Smooth muscle cell of the brain vasculature (primary cell): Measurements from ENCODE around the gene ZDHHC13.

ENCODE experiments used
- DNase-seq: peaks from one replicate; pipeline ENCODE4 v3.0.0-alpha.2; 2012; ENCODE audit warnings: low read depth, low spot score

The ZDHHC13 gene

DNA sequence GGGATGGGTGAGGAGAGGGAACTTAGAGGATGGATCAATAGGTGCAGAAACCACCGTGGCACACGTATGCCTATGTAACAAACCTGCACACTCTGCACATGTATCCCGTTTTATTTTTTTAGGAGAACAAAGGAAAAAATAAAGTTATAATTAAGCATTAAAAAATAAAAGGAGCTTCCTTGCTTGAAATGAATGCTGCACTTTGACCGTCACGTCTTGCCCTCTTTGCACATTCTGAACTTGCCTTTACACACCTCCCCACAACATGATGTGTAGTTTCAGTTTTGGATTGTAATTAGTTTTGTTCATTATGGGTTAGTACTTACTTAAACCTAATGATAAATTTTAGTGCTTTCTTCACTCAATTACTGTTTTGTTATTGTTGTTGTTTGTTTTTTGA lies 87.9 kb downstream of the ZDHHC13 start:
- DNase-seq = no peak

DNA sequence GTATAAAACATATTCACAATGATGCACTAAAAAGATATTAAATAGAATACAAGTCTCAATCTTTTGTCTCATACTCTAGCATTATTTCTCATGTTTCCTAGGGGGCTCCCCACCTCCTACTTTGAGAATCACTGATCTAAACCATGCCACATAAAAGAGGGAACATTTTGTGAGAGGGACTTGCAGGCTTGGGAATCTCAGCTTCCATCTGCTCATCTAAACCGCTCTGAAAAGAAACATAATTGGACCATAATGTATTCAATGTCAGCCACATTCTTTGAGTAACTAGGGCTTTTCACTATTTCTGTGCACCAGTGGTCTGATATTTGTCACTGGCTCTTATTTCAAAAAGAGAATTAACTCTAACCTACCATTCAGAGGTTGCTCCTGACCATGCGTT lies 91.2 kb downstream of the ZDHHC13 start:
- no peak for DNase-seq

GRCh38 chr11:19208959-19209546 lies 92.1 kb downstream of the ZDHHC13 start:
- no peak for DNase-seq

DNA sequence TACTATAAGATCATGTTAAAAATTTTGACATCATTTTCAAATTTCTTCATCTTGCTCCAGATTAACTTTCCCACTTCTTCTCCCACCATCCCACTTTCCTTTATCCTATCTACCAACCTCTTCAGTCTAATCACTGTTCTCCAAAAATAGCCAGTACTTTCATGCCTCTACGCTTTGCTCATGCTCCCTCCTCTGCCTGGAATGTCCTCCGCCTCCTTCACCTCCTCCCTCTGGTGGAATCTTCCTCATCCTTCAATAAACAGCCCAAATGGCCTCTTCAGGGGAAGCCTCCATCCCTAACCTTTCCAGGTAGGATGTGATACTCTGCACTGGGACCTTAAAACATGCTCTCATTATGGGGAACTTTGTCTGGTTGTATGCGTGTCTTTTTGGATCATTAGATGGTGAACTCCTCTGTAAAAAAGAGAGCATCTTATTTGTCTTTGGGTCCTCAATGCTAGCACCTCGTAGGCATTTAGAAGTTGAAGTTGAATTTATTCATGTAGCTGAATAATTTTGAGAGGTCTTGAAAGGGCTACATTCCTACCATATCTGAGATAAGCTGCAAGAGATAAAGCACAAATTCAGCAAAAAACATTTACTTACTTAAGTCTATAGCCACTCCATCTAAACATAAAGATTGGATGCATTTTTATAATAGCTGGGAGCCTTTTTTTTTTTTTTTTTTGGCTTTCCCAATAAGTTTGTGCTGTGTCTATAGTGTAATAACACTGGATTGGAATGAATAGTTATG lies 92.8 kb downstream of the ZDHHC13 start:
- DNase-seq = no peak

- DNase-seq = no peak
Observed at GRCh38 chr11:19216021-19216420, 99.1 kb downstream of the ZDHHC13 start.

- no peak for DNase-seq
Observed at GRCh38 chr11:19216709-19217374, 99.9 kb downstream of the ZDHHC13 start.

DNA sequence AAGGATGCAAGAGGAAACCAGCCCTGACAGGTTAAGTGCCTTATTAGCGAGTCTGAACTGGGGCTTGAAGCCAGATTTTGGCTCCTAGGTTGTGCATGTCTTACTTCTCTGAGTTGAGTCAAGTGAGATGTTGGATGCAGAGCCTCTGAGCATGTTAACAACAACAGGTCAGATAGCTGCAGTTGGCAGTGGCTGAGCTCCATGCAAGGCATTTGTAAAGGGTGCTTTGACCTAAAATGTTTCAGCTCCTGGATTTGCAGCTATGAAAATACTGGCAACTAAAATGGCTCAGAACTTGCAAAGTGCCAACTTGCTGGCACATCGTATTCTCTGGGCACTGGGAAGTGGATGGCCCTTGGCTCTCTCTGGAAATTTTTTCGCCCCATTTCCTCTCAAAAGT lies 101.2 kb downstream of the ZDHHC13 start:
- DNase-seq = no peak

DNA sequence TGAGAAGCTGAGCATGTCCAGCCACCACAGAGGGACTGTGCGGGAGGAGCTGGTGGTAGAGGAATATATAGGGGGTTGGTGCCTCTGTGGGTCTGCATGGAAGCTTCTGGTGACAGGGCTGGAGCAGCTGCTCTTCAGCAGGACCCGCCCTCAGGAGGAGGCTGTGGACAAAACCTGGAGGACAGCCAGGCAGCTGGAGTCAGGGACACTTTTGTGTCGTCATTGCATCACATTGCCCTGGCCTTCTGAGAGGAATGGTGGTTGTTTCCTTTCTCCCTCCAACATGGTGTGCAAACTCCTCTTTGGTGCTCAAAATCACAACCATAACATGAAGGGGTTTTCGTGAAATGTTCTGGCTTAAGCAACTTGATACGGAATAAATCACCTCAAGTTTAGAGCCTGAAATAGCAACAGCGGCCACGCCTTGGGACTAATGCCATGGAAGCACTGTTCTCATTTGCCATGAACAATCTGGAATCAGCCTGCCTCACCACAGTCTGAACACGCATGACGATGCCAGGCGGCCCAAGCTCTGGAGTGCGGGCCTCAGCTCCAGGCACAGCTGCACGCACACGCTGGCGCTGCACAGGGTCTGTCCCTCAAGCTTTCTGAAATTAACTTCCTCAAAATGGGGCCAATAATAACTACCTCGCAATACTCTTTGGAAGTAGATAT lies 102.0 kb downstream of the ZDHHC13 start:
- DNase-seq = no peak

DNA sequence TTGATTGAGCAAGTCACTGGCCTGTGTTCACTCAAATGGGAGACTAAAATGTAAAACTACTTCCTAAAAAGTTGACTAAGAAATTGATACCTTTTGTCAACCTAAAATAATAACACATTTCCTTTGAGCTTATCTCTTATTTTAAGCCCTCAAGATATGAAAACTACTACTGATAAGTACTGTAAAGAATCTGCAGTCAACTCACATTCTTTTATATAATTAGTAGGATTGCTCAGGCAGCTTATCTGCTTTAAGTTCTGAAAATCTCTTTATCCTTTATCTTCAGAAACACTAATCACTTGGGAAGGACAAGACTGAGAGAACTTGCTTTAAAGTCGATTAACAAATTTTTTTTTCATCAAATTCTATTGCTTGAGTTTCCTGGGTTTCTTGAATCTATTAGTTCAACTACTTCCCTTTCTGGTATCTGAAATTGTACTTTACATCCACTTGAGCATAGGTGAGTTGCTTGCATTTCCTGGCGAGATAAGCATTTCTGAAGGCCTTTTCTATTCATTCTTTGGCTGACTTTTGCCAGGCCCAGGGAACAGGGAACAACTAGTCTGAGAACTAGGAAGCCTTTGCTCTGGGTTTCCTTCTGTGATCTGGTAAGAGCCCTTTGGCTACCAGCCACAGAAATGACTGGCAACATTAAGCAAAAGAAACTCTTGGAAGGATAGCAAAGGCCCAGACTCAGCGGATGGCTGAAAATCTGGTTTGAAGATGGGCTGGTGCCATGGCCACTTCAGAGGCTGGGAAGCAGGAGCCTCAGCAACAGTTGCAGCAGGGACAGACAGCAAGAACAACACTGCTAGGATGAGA lies 104.1 kb downstream of the ZDHHC13 start:
- no peak for DNase-seq

DNA sequence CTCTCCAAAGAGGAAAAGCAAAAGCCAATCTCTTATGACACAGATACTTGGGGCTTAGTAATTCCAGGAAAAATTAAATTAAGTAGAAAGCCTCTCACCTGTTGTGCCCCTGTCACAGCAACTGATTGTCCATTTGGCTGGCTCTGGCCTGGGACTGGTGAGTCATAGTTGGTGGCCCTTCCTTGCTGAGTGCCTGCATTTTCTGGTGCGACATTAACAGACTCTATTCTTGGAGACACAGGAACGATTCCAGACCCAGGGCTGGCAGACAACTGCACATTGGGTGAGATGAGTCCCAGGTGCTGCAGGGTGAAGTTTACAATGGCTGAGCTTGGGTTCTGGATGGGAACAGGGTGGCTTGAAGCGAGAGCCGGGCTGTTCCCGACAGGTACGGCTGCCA lies 108.2 kb downstream of the ZDHHC13 start:
- DNase-seq = no peak

DNA sequence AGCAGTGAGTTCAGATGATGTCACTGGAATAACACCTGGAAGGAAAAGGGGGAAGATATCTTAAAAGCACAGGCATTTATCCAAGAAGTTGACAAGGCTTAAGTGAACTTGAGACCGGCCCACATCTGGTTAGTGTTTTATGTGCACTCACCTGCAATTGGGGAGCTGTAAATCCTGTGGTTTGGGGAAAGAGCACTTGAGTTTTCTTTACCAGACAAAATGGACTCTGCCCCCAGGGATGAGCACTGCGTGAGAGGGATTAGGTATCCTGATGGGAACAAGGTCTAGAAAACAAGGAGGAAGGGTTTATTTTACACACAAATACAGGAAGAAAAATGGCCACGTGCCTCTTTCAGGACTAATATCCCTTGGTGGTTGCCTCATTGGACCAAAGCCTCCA lies 108.6 kb downstream of the ZDHHC13 start:
- DNase-seq = no peak
